T-helper 2 cell (primary cell): ENCODE results near the gene ATP2C2.
"Not testable (repeated sequence)": the region's sequence is repeated elsewhere in the genome, so short reads cannot be mapped to it uniquely, and the experiment has no call there.

ENCODE experiments used
- DNase-seq, 5 experiments: peaks; one replicate each; pipeline versions ENCODE4 v3.0.0 to v3.0.0-alpha.2; 2012 to 2022

The ATP2C2 gene

DNA sequence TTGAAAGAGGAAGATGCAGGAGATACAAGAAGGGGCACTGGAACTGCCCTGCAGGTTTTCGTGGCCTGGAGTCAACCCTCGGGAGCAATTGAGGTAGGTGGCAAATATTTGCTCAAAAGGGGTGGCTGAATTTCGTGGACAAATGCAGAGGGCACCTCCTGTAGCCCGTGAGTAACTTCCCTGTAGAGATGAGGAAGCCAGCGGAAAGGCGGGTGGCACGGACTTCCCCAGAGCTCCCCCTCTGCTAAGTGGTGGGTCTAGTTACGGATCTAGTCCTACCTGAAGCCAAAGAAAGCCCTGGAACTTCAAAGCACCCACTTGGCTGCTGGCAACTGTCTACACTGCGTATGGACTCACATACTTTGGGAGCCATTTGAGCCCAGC is 1.0 kb upstream of the ATP2C2 start:
- DNase-seq = no peak

DNA sequence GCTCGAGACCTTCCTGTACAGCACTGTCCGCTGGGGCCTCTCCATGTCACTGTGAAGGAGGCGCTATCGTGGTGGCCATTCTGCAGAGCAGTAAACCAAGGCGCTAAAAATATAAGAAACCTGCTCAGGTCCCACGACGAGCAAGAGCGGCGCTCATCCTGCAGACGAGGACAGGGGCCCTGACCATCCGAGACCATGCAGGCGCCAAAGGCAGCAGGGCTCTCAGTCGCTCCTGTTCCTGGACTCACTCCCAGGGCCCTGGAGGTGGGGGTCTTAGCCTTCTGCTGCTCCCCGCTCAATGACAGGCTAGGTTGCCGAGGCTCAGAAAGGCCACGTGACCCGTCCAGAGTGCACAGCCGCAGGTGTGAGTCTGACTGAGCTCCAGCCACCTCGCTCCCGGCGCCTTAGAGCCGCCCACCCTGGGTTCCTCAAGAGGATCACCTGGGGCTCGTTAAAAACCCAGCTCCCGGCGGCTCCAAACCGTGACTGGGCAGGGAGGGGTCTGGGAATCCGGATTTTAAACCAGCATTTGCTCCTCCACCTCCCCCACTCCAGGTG is 509 bp upstream of the ATP2C2 start:
- DNase-seq = no peak

DNA sequence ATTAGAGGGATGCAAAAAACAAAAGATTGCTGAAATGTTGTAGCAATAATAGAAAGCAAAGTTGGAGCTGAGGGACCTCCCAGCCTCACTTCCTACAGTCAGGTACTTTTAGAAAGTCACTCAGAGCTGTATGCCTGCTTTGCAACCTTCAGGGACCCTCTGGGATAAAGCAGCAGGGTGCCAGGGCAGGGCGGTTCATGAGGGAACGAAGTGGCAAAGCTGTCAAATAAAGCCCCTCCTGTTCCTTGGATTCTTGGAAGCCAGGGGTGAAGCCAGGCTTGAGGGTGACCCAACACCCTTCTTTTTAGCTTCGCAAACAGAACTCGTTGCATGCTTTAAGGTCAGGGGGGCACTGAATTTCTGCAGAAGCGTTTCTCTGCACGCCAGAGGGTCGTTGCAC is 767 bp downstream of the ATP2C2 start:
- no peak for DNase-seq

DNA sequence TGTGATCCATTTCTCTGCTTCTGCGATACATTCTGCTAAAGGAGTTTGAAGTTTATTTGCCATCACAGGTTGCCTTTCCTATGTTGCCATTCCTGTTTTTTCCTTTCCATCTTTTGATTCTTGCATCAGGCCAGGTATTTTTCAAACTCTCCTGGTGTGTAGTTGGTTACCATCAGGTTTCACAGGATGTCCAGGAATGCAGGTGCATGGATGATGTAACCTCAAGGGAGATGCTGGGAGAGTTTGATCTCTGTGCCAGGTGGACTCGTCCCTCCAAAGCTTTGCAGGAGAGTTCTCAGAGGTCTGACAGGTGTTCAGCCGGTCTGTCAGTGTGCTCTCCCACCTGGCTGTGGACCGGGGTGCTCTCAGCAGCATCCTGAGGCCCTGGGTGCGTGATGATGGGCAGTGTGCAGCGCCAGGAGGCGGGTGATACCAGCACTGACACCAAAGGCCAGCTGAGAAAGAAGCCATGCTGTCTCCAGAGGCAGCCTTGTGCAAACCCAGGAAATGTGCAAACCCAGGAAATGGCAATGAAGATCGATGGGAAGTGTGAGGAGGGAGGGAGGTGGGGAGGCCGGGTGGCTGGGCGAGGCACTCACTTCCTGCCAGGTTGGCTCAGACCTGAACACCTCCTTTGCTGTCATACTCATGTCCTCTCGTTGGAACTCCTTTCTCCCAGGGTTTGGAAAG is 1.7 kb downstream of the ATP2C2 start:
- DNase-seq = no peak

DNA sequence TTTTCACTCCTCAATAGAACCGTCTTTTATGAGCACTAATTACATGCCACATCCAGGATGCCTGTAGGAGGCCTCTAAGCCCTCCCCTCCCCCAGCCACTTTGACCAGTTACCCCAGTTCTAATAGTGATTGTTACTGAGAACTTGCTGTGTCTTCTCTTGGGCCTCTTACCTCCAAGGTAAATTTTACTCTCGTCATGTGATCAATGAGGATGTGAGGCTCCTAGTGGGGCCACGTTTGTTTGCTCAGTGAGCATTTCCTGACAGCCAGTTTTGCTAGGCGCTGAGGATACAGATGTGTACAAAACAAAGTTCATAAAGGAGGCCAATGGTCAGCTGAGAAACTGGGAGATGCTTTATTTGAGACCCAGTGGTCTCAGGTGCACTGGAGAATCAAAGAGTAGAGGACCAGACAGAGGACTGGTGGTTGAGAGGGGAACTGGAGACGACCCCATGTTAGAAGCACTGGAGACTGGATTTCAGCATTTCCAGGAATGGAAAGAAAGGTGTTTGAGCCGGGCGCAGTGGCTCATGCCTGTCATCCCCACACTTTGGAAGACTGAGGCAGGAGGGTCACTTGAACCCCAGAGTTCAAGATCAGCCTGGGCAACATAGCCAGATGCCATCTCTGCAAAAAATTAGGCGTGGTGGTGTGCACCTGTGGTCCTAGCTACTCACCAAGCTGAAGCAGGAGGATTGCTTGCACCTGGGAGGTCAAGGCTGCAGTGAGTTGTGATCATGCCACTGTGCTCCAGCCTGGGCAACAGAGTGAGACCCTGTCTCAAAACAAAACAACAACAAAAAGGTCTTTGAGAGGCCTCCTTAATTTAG is 2.6 kb downstream of the ATP2C2 start:
- no peak for DNase-seq

DNA sequence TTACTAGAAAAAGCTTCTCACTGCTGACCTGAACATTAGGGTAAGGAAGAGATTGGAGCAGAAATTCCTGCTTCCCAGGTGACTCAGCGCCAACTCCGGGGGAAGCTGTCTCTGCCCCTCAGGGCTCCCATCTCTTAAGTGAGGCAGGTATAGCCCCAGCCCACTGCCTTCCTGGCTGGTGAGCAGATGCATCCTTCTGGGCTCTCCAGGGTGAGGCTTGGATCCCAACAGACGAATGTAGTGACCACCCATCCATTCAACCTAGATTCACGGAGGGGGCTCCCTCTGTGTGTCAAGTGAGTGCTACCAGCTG is 3.2 kb downstream of the ATP2C2 start:
- no peak for DNase-seq

DNA sequence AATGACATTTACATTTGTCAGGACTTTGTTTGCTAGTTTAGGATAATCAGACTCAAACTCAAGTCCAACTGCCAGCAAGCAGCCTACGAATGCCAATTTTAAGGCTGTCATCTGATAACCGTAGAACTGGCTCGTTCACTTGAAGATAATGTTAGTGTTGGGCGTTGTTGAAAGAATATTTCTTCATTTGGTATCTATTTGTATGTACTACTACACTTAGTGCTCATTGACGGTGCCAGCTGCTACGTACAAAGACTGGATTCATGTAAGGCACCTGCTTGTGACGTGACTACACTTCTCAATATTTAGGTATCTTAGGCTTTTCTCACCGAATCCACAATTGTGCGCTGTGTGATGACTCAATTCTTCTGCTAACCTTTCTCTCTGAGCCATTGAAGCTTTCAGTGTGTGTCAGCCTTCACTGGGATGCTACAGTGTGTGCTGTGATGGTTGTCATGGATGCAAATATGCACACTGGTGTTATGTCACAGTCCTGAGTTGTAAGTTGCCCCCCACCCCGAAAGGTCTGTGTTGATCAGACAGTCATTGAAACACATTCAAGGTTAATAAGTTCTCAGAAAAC is 5.7 kb downstream of the ATP2C2 start:
- no peak for DNase-seq

DNA sequence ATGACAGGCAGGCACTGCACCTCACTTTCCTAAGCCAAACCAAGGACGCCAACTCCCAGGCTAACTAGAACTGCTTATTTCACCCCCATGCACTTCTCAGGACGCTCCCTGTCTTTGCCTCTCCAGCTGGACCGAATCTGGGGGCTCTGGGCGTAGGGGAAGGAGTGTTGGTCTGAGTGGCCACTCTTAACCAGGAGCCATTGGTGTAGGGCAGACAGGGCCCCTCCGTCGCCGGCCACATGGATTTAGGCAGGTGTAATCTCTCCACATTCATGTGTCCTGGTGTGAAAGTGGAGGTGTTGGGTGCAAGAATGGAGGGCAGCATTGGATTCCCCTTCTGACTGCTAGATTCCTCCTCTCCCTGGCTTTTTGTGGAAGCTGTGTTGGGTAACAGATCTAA is 9.8 kb downstream of the ATP2C2 start:
- no peak for DNase-seq

DNA sequence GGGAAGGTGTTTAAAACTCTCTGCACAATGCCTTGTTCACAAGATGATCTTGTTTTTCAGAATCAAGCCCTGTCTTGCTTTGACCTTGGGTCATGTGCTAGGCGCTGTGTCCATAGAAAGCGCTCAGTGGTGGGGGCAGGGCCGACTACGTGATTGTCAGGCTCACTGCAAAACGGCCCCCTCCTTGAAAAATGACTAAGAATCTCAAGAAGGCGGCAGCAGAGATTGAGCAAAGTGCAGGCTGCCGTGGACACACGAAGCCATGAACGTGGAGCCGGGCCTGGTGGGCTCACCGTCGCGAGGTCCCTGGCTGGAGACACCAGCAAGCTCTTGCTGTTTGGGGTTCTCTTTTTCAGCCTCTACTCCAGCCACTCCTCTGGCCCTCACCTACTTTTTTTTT is 10.2 kb downstream of the ATP2C2 start:
- DNase-seq = no peak

DNA sequence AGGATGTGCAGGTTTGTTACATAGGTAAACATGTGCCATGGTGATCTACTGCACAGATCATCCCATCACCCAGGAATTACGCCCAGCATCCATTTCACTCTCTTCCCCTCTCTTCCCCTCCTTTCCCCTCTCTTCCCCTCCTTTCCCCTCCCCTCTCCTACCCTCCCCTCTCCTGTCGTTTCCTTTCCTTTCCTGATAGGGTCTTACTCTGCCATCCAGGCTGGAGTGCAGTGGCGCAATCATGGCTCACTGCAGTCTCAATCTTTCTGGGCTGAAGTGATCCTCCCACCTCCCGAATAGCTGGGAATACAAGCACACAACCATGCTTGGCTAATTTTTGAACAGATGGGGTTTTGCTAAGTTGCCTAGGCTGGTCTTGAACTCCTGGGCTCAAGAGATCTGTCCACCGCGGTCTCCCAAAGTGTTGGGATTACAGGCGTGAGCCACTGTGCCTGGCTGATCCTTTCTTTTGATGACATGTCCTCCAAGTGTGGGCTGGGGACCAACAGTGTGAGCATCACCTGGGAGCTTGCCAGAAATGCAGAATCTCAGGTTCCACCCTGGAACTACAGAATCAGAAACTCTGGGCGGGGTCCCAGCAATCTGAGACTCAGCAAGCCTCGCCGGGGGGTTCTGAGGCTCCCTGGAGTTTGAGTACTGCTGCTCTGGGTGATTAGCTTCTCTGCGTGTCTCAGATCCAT is 10.8 kb downstream of the ATP2C2 start:
- no peak for DNase-seq

DNA sequence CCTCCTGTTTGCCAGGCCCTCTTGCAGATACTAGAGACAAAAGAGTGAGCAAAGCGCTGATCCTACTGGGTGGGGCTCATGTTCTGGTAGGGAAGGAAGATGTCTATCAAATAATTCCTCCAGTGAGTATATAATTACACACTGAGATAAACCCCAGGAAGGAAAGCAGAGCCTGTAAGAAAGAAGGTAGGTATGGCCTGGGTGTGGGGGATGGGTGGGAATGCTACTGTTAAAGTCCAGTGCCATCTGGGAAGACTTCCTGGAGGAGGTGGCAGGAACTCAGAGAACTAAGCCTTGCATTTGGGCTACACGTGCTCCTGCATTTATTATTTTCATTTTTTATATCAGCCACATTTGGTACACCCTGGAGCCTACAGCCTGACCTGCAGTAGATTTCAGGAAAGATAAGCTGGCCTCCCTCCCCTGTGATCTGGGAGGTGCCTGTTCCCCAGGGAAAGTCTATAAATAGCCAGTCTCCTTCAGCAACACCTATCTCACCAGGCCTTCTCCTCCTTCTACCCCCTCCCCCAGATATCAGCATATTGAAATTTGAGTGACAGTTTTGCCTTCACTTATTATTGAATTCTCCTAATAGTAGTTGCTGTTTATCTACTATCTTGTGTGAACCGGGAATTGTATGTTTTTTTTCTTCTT is 11.5 kb downstream of the ATP2C2 start:
- DNase-seq = no peak

DNA sequence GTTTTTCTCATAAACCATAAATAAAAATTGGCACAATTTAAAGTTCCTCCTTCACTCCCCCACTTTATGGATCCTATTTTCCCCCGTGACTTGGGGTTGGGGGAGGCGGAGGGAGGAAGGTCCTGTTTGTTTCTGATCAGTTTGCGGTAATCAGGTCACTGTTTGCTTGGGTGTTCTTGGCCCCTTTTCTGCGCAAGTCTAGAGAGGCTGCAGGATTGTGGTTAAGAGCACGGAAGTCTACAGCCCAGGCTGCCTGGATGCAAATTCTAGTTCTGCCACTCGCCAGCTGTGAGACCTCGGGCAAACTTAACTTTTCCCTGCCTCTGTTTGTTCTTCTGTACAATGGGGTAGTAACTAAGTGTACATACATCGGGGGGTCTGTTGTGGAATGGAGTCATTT is 12.1 kb downstream of the ATP2C2 start:
- peak in 1 of 5 experiments; percentile 77 for DNase-seq

DNA sequence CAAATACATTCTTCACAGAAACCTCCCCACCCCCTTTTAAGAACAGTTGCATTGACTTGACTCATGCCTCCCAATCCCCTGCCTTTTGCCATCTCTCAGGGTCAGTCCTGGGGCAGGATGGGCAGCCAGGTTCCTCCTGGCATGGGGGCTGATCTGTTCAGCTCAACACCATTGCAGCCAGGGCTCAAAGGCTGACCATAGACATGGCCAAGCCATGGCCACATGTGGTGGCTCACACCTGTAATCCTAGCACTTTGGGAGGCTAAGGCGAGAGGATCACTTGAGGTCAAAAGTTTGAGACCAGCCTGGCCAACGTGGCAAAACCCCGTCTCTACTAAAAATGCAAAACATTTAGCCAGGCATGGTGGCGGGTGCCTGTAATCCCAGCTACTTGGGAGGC is 14.1 kb downstream of the ATP2C2 start:
- no peak for DNase-seq

DNA sequence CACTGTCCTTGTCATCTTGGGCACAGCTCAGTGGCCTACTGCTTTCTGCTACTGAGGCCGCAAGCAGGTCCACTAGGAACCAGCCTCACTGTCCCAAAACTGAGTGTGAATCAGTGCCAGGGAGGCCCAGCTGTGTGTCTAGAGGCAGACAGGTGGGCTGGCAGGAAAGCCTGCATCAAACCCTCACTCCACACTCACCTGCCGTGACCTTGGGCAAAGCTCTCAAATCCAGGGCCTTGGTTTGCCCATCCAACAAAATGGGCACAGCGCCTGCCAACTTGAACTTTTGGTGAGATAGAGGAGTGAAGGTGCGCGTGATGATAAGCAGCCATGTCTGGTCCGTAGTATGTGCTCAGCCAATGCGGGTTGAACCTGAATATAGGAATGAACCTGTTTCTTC is 14.8 kb downstream of the ATP2C2 start:
- no peak for DNase-seq

DNA sequence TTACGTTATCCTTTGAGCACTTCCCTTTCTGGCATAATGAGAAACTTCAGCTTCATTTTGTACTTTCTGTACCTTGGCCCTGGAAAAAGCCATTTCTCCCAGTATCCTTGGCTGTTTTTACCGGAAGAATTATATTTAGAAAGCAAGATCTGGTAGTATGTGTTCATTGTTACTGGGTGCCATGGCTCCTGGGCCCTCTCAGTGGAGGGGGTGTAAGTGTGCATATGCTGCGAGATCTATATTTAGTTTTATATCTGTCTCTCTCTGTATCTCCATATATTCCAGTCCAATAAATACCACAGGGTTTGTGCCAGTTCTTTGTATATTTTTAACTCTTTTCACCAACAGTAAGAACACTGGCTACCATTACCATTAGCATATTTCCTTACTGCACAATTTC is 17.7 kb downstream of the ATP2C2 start:
- DNase-seq = no peak

DNA sequence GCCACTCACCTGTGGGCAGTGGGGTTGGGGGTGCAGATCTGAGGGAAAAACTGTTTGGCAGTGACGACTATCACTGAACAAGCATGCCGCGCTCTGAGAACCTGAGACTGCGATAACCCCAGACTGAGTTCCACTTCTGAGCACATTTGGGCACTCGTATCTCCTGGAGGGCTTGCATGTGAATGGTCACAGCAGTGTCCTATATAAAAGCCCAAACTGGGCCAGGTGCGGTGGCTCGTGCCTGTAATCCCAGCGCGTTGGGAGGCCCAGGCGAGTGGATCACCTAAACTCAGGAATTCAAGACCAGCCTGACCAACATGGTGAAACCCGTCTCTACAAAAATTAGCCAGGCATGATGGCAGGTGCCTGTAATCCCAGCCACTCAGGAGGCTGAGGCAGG is 18.7 kb downstream of the ATP2C2 start:
- DNase-seq = no peak

DNA sequence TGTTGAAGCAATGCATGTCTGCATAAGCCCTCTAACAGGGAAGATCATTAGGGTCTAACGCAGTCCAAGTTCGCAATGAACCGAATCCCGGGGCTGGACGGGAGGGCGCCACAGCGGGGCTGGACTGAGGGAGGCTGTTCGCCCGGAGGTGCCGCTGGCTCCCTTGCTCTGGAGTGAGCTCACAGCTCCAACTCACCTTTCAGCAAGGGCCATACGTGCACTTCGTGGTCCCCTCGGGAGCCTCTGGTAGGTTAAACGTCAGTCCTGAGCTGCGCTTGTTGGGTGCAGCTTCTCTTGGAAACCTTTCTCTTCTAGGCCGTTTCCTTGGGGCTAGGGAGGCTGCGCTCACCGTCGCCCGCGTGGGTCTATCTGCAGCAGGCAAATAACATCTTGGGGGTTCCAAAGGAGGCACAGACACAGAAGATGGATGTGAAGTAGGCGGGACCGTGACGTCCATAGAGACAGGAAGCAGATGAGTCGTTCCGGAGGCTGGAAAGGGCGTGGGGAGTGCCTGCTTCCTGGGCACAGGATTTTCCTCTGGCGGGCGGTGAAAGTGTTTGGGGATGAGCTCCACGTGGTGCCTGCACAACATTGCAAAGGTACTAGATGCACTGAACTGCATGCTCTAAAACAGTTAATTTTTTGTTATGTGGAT is 21.9 kb downstream of the ATP2C2 start:
- DNase-seq = no peak

DNA sequence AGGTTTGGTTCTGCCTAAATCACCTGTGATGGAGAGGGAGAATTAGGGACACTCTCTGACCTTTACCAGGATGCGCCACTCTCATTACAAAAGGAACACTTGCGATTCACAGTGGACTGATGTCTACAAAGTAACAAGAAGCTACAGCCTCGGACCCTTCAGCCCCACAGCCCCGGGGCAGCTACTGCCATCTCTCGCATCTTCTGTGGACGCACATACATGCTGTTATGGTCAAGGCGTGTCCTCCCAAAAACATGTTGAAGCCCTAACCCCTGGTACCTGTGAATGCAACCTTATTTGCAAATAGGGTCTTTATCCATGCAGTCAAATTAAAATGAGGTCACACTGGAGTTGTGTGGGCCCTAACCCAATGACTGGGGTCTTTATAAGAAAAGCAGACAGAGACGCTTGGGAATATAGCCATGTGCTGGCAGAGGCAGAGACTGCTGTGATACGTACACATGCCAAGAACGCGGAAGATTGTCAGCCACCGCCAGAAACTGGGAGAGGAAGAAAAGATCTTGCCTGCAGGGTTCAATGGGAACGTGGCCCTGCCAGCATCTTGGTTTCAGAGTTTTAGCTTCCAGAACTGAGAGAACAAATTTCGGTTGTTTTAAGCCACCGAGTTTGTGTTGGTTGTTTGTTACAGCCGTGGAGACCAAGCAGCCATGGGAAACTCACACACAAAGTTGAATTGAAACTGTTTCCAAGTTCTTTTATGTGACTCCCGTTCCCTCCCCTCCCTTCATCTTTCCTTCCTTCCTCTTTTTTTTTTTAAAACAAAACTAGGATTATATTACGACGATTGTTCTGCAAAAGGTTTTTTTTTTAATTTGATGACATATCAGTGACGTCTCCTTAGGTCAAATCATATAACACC is 23.1 kb downstream of the ATP2C2 start:
- no peak for DNase-seq

DNA sequence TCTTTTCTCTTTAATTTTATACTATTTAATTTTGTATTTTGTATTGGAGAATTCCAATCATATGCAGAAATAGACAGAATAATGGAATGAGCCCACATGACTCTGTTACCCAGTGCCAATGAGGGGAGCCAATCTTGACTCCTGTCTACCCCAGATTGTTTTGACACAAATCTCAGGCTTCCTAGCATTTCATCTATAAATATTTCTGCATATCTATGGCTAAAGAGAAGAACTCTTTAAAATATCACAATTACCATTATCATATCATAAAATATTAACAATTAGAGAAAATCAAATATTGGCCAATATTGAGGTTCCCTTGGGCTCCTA is 23.7 kb downstream of the ATP2C2 start:
- DNase-seq = no peak

DNA sequence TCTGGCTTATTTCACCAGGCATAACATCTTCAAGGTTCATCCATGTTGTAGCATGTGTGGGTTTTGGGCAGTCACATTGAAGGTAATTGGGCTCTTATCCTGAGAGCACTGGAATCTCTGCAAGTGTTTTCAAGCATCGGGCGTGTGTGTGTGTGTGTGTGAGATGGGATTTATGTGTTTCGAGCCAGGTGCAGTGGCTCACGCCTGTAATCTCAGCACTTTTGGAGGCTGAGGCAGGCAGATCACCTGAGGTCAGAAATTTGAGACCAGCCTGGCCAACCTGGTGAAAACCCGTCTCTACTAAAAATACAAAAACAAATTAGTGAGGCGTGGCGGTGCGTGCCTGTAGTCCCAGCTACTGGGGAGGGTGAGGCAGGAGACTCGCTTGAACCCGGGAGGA is 27.7 kb downstream of the ATP2C2 start:
- not testable (repeated sequence) for DNase-seq

DNA sequence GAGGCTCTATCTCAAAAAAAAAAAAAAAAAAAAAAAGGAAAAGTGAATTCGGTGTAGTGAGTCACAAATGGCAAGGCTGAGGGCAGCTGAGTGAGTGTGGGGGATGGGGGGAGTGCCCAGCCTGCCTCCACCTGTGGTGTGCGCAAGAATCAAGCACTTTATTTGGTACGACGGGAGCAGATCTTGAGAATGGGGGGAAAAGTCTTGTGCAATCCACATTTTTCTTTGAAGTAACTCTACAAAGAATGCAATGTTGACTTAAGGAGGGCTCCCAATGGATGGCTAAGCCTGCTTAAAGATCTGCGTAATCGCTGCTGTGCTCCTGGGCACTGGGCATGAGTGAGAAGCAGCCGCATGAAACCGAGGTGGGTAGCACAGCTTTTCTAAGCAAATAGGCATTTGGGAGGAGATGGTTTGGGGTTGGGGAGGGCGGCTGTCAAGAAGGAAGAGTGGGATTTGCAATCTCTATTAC is 28.2 kb downstream of the ATP2C2 start:
- no peak for DNase-seq
